ENCODE measurements around the gene DCHS1. TPM values are rescaled to one million over a fixed set of nuclear protein-coding genes. Genes with fewer than 3 reads are reported as not detected.

The DCHS1 gene
- total RNA-seq, 1 experiment from 2014 or later: 14.2 TPM

DNA sequence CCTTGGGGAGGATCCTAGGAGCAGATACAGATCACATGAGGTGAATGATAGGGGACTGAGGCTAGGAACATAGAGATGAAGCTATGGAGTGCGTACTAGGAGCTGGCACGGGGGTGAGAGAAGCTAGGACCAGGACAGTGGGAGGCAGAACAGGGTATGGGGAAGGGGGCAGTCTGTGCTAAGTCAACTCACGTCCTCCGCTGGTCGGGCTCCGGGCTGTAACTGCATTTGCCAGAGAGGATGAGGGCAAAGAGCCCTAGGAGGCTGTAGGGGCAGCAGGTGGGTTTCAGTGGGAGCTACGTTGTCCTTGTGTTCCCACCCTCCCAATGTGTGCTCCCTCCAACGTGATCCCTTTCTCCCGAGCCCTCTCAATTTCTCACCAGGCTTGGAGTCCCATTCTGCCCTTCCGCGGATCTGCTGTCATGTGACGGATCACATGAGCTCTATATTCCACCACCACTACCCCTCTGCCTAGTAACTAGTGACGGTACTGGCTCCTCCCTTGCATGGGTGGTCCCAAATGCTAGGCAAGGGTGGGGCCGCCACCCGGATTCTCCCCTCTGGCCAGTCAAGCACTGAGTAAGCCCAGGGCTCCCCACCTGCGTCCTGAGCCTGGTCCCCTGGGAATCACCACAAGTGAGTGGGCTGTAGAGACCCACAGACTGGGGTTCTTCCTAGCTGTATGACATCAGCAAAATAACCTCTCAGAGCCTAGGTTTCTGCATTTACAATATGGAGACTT lies 36.4 kb downstream of the DCHS1 start, which contains the start of gene TPP1:
Gene TPP1, minus strand, starts transcription at position 419 of the 742 bp plus-strand sequence. Its CDS starts 22 bp downstream, at position 397.
- Mint-ChIP-seq H3K27ac (no peak within 1 kb of the TSS), H3K9me3 (no peaks in the 10 kb centered on the region), H3K4me3 (no peak within 1 kb of the TSS), H3K36me3 (no peaks in the 10 kb centered on the region), H3K27me3 (ENCODE audit: low read depth) (no peaks in the 10 kb centered on the region), H3K4me1 (no peaks in the 10 kb centered on the region)
- ChIA-PET CTCF (interaction anchor here (0.6 to 3.2 kb wide), 16 partner anchors 11 to 256 kb away, joined by 3 to 12 read pairs (median 4); partner anchors contain the start of genes ILK, MRPL17 and RRP8), POLR2A (interaction anchor here (0.5 to 1.8 kb wide), 8 partner anchors 10 to 75 kb away, joined by 3 to 6 read pairs (median 4); partner anchors contain the start of genes ILK and MRPL17)
- DNase-seq (ENCODE audit: low spot score) (peak; percentile 92), ATAC-seq (peak; percentile 99)
- TF ChIP-seq CTCF (IDR thresholded peaks at IDR 0.05) (no peak), FOXP1 (CRISPR knock-in tag; IDR thresholded peaks at IDR 0.05; ENCODE audit: borderline replicate concordance) (no peak), GTF2I (CRISPR knock-in tag; conservative IDR thresholded peaks at IDR 0.05) (no peak), TEAD4 (CRISPR knock-in tag; IDR thresholded peaks at IDR 0.05) (no peak), TCF7 (CRISPR knock-in tag; IDR thresholded peaks at IDR 0.05; ENCODE audit: low read depth) (no peak), ZNF416 (CRISPR knock-in tag; IDR thresholded peaks at IDR 0.05) (no peak), STAT6 (CRISPR knock-in tag; conservative IDR thresholded peaks at IDR 0.05; ENCODE audit: low read depth) (no peak), OVOL2 (CRISPR knock-in tag; IDR thresholded peaks at IDR 0.05; ENCODE audit: borderline replicate concordance) (no peak), CREB1 (CRISPR knock-in tag; IDR thresholded peaks at IDR 0.05) (no peak), ZNF281 (CRISPR knock-in tag; IDR thresholded peaks at IDR 0.05) (no peak), AR (CRISPR knock-in tag; IDR thresholded peaks at IDR 0.05) (no peak), FOXJ3 (CRISPR knock-in tag; IDR thresholded peaks at IDR 0.05; ENCODE audit: borderline replicate concordance) (no peak), RELA (CRISPR knock-in tag; IDR thresholded peaks at IDR 0.05; ENCODE audit: borderline replicate concordance) (no peak), IRF2 (CRISPR knock-in tag; IDR thresholded peaks at IDR 0.05; ENCODE audit: borderline replicate concordance, low read depth) (no peak), SP1 (CRISPR knock-in tag; conservative IDR thresholded peaks at IDR 0.05) (peak; percentile 75; the same call in 1 of the 2 replicates), ATF6 (CRISPR knock-in tag; IDR thresholded peaks at IDR 0.05) (no peak)
- TF ChIP-seq, protein P1, sequence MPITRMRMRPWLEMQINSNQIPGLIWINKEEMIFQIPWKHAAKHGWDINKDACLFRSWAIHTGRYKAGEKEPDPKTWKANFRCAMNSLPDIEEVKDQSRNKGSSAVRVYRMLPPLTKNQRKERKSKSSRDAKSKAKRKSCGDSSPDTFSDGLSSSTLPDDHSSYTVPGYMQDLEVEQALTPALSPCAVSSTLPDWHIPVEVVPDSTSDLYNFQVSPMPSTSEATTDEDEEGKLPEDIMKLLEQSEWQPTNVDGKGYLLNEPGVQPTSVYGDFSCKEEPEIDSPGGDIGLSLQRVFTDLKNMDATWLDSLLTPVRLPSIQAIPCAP (CRISPR knock-in tag; IDR thresholded peaks at IDR 0.05): no peak
- TF ChIP-seq, protein P2, sequence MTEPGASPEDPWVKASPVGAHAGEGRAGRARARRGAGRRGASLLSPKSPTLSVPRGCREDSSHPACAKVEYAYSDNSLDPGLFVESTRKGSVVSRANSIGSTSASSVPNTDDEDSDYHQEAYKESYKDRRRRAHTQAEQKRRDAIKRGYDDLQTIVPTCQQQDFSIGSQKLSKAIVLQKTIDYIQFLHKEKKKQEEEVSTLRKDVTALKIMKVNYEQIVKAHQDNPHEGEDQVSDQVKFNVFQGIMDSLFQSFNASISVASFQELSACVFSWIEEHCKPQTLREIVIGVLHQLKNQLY (CRISPR knock-in tag; IDR thresholded peaks at IDR 0.05): no peak
- TF ChIP-seq, protein P3, sequence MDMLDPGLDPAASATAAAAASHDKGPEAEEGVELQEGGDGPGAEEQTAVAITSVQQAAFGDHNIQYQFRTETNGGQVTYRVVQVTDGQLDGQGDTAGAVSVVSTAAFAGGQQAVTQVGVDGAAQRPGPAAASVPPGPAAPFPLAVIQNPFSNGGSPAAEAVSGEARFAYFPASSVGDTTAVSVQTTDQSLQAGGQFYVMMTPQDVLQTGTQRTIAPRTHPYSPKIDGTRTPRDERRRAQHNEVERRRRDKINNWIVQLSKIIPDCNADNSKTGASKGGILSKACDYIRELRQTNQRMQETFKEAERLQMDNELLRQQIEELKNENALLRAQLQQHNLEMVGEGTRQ (CRISPR knock-in tag; IDR thresholded peaks at IDR 0.05): peak; percentile 99
- TF ChIP-seq, protein P4, sequence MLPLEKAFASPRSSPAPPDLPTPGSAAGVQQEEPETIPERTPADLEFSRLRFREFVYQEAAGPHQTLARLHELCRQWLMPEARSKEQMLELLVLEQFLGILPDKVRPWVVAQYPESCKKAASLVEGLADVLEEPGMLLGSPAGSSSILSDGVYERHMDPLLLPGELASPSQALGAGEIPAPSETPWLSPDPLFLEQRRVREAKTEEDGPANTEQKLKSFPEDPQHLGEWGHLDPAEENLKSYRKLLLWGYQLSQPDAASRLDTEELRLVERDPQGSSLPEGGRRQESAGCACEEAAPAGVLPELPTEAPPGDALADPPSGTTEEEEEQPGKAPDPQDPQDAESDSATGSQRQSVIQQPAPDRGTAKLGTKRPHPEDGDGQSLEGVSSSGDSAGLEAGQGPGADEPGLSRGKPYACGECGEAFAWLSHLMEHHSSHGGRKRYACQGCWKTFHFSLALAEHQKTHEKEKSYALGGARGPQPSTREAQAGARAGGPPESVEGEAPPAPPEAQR (CRISPR knock-in tag; IDR thresholded peaks at IDR 0.05): no peak
